HL-60 (cell line): ENCODE data around the gene C19orf44.

Source experiments
- CTCF ChIP-seq: IDR thresholded peaks from one replicate; pipeline ENCODE4 v1.5.1; 2011; ENCODE audit warnings: low read length, control low read depth, inconsistent platforms; ENCODE audit not compliant: insufficient read depth
- GABPA ChIP-seq: IDR thresholded peaks from 2 replicates; pipeline ENCODE4 v1.6.1; 2012; ENCODE audit warnings: low read depth
- POLR2AphosphoS5 ChIP-seq: IDR thresholded peaks from 2 replicates; pipeline ENCODE4 v1.6.1; 2012; ENCODE audit warnings: low read depth
- SPI1 ChIP-seq: IDR thresholded peaks from 2 replicates; pipeline ENCODE4 v1.6.1; 2012; ENCODE audit warnings: low read depth, mild to moderate bottlenecking, borderline replicate concordance

DNA sequence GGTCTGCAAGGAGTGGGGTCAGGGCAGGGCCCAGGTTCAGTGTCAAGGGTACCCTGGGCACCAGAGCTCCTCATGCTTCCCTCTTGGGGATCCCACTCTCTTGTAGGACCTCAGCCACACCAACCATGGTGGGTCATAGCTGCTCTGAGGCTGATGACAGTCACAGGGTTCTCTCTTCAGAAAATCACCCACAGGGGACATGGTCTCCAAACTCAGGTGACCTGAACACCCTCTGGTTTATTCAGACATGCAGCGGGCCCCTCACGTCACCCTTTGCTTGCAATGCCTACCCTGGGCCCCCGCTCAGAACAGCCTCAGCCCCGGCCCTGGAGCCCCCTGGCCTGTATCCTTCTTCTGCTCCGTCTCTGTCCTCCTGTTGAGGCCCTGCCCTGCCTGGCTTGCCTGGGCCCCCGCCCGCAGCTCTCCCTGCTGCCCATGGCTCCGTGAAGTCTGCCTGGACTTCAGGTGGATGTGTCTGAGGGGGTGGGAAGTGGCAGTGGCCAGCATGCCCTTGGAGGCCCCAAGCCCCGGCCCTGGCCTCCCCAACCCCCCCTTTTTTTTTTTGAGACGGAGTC, 25.6 kb downstream of the C19orf44 start:
- TF ChIP-seq POLR2AphosphoS5 (no peak), CTCF (no peak), SPI1 (no peak), GABPA (no peak)
